GM18508 (cell line): Measurements from ENCODE around the gene PLXNB3.
"Not testable (repeated sequence)": the region's sequence is repeated elsewhere in the genome, so short reads cannot be mapped to it uniquely, and the experiment has no call there.

Source experiments
- ATAC-seq: cut with Tn5 transposase; IDR thresholded peaks from one replicate; pipeline ENCODE4 v1.9.1; 2021; ENCODE audit warnings: moderate number of reproducible peaks; ENCODE audit not compliant: insufficient read depth, unreplicated experiment

Gene PLXNB3

DNA sequence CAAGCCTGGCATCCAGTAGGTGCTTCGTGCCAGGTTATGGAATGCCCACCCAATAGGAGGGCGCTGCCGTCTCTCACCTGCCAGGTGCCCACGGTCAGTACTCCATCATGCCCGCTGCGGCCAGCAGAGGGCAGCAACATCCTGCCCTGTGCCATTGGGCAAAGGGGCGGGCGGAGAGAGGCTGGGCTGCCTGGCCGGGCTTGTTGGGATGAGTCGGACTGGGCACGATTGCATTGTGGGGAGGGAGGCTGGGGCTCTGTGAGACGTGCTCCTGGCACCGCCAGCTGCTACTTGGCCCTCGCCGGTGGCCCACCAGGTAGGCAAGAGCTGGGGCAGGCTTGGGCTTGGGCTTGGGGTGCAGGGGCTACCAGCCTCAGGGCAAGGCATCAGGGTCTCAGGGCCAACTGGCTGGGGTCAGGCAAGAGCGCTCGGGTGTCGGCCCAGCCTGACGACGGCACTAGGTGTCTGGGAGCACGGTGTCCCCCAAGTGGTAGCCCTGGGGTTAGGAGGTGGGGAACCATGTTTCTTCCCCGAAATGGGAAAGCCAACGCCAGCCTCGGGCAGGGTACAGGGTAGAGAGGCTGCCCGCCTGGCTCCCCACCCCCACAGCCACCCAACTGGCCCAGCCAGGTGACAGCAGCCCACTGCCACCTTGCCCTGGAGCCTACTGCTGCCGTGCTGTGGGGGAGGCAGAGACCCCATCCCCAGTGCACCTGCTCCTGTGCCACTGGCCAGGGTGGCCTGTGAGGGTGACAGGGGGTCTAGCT is at the start of gene PLXNB3:
Gene PLXNB3, plus strand, starts transcription at position 261 of the 767 bp plus-strand sequence. CDS start 1,287 bp downstream, outside the sequence.
- ATAC-seq = no peak

DNA sequence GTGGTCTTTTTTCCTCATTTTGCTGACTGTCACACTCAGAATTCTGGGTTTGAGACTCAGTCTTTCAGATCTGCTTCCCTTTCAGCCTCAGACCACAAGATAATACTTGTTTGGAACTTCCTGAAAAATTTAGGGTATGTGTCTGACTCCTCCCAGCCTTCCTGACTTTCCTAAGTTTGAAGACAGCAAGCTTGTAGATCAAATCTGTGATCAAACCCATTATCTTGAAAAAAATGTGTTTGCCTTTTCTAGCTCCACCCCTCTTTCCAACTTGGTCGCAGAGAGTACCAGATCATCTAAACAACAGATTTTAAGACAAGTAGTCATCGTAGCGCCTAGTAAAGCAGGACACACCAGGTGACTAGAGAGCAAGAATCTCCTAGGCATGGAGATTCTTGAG is 49.8 kb upstream of the PLXNB3 start:
- ATAC-seq = no peak

DNA sequence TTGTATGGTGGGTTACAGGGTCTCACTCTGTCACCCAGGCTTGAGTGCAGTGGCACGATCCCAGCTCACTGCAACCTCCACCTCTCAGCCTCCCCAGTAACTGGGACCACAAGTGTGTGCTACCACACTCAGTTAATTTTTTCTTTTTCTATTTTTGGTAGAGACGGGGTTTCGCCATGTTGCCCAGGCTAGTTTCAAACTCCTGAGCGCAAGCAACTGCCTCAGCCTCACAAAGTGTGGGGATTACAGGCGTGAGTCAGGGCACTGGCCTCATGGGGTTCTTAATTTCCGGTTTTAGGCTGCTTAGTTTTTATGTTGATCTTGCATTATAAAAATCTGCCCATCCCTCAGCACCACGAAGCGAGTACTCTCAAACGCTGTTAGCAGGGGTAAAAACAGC is 46.6 kb upstream of the PLXNB3 start:
- ATAC-seq = no peak

DNA sequence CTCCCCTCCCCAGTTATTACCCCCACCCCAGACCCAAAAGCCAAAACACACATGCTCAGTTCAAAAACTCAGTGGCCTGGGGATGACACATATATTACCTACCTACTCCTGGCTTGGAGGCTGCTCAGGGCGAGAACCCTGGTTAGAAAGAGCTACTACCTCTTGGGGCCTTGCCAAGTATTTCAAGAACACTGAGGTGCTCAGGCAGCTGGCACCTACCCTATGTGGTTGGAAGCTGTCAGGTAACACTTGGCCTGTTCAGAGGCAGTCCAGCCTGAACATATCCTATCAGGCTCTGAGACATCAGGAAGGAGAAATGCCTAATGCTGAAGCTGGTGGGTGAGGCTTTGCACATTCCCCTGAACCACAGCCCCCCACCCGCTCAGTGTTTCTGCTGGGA is 44.8 kb upstream of the PLXNB3 start:
- no peak for ATAC-seq

DNA sequence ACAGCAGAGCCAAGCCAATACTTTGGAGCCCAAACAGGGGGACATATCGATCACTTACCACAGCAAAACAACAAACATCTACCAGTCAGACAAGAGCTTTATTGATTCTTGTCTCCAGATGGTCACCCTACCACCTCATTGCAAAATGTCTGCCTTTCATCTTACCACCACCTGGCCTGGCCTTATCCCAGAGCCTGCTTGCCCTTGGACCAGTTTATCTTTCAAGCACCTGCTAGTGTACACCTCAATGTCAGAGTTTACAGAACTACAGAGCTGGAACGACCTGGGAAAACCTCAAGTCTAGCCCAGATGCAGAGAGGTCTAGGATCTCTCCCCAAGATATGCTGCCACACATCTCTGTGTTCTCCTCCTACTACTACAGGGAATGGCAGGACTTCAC is 44.3 kb upstream of the PLXNB3 start:
- ATAC-seq = no peak

DNA sequence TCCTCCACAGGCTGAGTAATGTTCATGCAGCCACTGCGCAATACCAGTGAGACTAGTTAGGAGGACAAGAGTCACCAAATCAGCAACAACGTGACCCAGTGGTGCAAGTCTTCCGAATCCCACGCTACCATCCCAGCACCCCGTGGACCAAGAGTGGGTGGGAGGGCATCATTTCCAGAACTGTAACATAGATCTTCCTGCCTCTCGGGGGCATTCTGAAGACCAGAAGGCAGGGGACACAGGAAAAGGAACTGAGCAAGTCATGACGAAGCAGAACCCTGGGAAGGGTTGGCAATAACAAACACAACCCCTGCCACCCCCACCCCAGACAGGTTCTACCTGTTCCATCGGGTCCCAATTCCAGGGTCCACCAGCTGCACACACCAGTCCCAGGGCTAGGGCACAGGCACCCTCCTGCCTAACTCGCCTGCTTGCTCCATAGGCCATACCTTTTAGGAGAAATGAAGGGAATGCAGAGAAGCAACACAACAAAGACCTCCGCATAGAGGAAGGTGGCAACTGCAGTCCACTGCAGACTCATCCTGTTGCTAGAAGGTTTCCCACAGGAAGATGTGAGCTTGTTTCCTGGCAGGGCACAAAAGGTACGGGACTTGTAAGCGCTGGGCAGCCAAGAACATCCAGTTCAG is 41.2 kb upstream of the PLXNB3 start:
- ATAC-seq = no peak

DNA sequence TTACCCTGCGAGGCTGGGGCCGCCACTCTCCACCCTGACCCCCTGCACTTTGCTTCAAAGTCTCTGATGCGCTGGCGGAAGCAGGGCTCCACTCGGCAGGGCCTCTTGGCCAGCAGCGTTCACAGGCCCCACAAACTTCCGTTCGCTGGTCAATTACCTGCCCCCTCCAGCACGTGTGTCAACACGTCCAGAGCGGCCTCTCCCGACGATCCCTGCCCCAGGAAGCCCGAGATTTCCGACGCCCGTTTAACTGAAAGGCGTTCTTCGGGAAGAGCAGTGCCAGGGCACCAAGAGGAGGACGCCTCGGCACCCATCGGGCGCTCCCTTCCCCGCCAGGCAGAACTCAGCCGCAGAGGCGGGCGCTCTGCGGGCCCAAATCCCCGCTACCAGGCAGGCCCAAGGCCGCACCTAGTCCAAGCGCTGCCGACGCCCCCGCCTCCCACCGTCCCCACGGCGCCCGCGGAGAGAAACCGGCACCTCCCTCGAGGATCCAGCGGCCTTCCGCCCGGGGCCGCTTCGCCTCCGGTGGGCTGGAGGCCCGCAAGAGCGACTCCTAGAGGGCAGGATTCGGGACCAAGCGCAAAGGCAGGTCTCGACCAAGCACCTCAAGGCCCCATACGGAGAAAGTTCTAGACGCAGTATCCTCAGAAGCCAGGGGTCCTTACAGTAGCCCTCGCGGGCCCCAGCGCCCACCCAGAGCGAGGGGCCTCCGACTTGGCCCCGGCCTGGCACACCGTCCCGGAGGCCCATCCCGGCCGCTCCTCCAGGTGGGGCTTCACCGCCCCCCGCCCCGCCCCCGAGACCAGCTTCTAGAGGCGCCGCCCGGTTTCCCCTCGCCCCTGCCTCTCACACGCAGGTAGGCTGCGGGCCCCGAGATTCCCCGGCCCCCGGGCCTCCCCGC is 40.4 kb upstream of the PLXNB3 start:
- no peak for ATAC-seq

DNA sequence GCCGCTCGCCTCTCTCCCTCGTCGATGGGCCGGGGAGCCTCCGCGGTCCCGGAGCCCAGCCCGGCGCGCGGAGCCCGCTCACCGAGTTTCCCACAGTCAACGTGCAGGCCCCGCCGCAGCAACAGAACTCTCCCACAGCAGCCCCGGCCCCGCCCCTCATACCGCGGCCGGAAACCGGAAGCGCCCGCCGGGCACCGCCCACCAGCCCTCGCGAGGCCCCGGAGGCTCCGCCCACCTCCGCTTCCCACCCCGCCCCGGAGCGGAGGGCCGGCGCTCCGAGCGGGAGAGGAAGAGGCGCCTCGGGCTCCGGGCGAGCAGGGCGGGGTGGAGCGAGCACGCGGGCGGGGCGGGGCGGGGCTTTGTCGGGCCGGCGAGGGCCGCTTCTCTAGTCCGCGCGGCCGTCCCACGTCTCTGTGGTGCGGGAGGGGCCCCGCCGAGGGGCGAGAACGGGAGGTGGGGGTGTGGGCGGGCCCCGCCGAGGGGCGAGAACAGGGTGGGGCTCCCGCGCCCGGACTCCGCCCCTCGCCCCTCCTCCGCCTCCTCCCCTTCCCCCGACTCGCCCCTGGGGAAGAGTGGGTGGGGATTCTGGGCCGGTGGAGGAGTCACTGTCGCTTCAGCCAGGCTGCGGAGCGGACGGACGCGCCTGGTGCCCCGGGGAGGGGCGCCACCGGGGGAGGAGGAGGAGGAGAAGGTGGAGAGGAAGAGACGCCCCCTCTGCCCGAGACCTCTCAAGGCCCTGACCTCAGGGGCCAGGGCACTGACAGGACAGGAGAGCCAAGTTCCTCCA is 39.6 kb upstream of the PLXNB3 start, which contains the start of the genes ABCD1 and BCAP31:
Gene ABCD1, plus strand, starts transcription at position 605 of the 787 bp plus-strand sequence. CDS start 411 bp downstream, outside the sequence.
Gene BCAP31, minus strand, starts transcription at position 136 of the 787 bp plus-strand sequence. CDS start 1,143 bp downstream, outside the sequence.
- no peak for ATAC-seq

DNA sequence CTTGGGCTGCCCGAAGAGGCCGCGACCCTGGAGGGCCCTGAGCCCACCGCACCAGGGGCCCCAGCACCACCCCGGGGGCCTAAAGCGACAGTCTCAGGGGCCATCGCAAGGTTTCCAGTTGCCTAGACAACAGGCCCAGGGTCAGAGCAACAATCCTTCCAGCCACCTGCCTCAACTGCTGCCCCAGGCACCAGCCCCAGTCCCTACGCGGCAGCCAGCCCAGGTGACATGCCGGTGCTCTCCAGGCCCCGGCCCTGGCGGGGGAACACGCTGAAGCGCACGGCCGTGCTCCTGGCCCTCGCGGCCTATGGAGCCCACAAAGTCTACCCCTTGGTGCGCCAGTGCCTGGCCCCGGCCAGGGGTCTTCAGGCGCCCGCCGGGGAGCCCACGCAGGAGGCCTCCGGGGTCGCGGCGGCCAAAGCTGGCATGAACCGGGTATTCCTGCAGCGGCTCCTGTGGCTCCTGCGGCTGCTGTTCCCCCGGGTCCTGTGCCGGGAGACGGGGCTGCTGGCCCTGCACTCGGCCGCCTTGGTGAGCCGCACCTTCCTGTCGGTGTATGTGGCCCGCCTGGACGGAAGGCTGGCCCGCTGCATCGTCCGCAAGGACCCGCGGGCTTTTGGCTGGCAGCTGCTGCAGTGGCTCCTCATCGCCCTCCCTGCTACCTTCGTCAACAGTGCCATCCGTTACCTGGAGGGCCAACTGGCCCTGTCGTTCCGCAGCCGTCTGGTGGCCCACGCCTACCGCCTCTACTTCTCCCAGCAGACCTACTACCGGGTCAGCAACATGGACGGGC is 38.8 kb upstream of the PLXNB3 start:
- no peak for ATAC-seq

DNA sequence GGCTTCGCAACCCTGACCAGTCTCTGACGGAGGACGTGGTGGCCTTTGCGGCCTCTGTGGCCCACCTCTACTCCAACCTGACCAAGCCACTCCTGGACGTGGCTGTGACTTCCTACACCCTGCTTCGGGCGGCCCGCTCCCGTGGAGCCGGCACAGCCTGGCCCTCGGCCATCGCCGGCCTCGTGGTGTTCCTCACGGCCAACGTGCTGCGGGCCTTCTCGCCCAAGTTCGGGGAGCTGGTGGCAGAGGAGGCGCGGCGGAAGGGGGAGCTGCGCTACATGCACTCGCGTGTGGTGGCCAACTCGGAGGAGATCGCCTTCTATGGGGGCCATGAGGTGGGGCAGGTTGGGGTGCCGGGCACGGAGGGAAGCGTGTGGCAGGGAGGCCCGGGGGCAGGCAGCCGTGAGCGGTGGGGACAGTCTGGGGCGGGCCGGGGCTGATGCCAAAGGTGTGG is 38.2 kb upstream of the PLXNB3 start:
- ATAC-seq = no peak

DNA sequence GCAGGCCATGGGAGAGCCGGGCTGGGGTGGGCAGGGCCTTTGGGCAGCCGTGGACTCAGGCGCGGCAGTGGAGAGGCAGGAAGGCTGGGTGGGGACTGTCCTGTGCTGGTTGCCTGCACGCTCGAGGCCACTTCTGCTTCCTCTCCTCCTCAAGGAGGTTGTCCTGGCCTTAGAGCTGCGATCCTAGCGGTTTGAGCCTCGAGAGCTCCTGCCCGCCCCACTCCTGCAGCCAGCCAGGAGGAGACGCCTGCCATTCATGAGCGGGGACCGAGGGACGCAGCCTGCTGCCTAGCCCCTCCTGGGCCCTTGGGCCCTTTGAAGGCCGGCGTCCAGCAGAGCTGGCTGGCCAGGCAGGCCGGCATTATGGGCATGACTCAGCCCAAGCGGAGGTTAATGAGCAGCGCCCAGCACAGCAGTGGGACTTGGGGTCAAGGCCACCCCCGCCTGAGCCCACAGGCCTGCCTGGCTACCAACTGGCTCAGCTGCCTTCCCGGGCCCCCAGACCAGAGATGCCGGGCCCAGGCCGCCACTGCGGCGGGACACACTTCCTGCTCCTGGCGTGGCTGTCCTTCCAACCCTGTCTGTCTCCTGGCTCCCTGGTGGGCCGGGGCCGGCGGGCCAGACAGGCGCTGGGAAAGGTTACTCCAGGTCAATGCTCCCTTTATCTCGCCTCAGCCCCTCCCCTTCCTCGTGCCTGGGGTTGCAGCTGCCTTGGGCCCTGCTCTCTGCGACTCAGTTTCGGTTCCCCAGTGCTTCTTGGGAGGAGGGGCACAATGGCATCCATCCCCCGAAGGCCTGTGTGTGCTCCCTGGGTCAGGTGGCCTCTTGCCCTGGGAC is 37.5 kb upstream of the PLXNB3 start:
- ATAC-seq = peak; percentile 46

DNA sequence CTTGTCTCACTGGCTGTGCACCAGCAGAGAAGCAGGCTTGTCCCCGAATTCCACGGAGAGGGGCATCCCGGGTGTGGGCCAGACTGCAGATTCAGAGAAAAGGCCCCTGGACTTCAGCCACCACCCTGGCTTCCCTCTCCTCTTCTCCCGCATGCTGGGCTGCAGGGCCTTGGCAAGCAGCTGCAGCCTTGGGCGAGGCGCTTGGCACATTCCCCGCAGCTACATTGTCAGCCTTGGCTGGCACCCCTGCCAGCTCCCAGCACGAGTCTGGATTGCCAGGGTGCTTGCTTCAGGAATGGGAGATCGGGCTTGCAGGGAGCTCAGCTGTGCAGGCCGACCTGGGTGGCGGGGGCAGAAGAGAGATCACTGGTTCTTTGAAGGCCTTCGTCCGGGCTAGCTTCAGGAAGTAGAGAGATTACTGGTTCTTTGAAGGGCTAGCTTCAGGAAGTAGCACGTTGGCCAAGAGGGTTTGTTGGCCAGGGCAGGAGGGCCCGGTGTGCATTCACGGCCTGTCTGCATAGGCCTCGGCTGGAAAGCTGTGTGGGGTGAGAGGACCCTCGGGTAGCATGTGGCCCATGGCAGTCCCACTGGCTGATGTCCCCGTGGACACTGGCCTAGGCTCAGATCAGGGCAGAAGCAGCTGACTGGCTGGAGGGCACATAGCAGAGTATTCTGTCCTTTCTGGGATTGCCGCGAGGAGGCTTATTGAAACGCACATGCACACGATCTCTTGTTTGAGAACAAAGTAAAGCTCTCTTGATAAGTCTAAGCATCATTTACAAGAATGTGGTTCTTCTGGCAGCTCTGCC is 36.7 kb upstream of the PLXNB3 start:
- no peak for ATAC-seq

DNA sequence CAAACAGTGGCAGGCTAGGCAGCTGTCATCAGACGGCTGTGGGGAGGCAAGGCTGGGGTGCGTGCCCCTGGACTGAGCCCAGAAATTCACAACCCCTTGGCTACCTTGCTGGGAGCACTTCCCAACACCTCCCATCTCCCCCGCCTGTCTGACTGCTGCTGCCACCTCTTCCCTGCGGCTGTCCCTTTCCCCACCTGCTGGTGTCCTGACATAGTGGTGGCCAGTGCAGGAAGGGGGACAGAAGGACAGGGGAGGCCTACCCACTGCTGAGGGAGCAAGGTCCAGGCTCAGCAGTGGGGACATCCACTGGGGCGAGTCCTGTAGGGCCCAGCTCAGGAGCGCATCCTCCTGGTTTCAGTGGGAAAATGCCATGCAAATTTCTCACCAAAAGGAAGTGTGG is 36.0 kb upstream of the PLXNB3 start:
- ATAC-seq = no peak

DNA sequence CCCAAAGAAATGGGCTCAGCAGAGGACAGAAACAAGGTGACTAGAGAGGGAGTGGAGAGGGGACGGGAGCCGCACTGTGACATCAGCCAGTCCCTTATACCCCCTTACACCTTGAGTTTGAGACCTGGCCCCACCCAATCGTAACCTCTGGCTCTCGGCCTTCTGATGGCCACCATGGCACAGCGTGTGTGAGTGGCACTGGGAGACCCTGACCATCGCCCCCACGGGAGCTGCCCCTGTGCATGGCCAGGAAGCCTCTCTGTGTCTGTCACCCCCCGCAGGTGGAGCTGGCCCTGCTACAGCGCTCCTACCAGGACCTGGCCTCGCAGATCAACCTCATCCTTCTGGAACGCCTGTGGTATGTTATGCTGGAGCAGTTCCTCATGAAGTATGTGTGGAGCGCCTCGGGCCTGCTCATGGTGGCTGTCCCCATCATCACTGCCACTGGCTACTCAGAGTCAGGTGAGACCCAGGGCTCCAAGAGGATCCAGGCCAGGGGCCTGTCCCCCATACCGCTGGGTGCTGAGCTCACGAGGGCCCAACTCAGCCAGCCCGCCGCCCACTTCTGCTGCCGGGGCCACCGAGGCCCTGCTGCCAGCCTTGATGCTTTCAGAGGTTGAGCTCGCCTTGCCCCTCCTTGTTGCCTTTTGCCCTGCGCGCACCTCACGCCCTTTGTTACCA is 35.0 kb upstream of the PLXNB3 start:
- no peak for ATAC-seq

DNA sequence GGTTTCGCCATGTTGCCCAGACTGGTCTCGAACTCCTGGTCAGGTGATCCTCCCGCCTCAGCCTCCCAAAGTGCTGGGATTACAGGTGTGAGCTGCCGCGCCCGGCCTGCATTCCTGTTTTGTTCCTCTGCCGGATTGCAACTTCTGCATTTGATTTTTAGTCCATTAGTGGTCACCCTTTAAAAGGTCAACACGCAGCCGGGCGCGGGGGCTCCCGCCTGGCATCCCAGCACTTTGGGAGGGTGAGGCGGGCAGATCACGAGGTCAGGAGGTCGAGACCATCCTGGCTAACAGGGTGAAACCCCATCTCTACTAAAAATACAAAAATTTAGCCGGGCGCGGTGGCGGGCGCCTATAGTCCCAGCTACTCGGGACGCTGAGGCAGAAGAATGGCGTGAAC is 33.9 kb upstream of the PLXNB3 start:
- not testable (repeated sequence) for ATAC-seq

DNA sequence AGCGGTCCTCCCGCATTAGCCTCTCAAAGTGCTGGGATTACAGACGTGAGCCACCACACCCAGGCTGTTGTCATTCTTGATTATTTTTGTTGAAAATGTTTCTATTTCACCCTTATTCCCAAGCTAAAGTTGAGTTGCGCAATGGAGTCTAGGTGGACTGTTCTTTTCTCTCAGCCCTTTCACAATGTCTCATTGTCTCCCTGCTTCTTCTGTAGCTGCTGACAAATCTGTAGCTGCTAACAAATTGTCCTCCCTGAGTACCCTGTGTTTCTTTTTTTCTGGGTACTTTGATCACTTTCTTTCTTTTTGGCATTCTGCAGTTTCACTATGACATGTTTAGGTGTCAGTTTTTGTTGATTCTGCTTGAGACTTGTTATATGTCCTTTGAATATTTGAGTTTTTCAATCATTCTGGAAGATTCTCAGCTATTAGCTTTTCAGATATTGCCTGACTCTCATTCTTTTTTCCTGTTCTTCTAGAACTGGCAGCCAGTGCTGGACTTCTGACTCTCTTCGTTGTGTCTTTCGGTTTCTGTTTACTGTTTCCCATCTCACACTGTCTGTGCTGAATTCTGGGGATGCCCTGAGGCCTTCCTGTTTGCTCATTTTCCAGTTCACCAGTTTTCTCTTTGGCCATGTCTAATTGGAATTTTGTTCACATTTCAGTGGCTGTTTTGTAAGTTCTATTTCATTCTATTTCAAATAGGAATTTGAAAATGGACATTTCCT is 32.8 kb upstream of the PLXNB3 start:
- ATAC-seq = no peak
